GM12864 (cell line): Measurements from ENCODE around the gene KCNN2.

ENCODE experiments used
- DNase-seq: peaks from one replicate; pipeline ENCODE4 v3.0.0-alpha.2; 2011; ENCODE audit warnings: low read depth
- H3K4me3 ChIP-seq: 2 replicates; pipeline ENCODE4 v1.5.1; 2011; ENCODE audit warnings: mild to moderate bottlenecking, low read depth, low read length, control low read depth
- CTCF ChIP-seq: IDR thresholded peaks from 2 replicates; pipeline ENCODE4 v1.5.1; 2011; ENCODE audit warnings: low read depth, mild to moderate bottlenecking, moderate library complexity, low read length, control low read depth, inconsistent platforms; ENCODE audit errors: missing control alignments

The KCNN2 gene

GRCh38 chr5:114377050-114377844 is 15.4 kb downstream of the KCNN2 start:
- DNase-seq, result no peak
- TF ChIP-seq CTCF, result no peak
- H3K4me3 ChIP-seq, result no peak overlapping the region

GRCh38 chr5:114377946-114378345 is 16.1 kb downstream of the KCNN2 start:
- H3K4me3 ChIP-seq, result no peak overlapping the region
- DNase-seq, result no peak
- no peak for TF ChIP-seq CTCF

GRCh38 chr5:114380721-114381120 is 18.9 kb downstream of the KCNN2 start:
- H3K4me3 ChIP-seq, result no peak overlapping the region
- DNase-seq, result no peak
- TF ChIP-seq CTCF, result no peak

GRCh38 chr5:114387433-114387832 is 25.6 kb downstream of the KCNN2 start:
- DNase-seq, result no peak
- TF ChIP-seq CTCF, result no peak
- H3K4me3 ChIP-seq, result no peak overlapping the region

- DNase-seq, result no peak
- no peak overlapping the region for H3K4me3 ChIP-seq
- TF ChIP-seq CTCF, result no peak
These were observed 28.6 kb downstream of the KCNN2 start for GRCh38 chr5:114390431-114390830.

- H3K4me3 ChIP-seq, result no peak overlapping the region
- DNase-seq, result no peak
- TF ChIP-seq CTCF, result no peak
These were observed 29.5 kb downstream of the KCNN2 start for GRCh38 chr5:114391321-114391720.

- DNase-seq, result no peak
- H3K4me3 ChIP-seq, result no peak overlapping the region
- no peak for TF ChIP-seq CTCF
These were observed 31.3 kb downstream of the KCNN2 start for GRCh38 chr5:114393159-114393558.
